IMR-90 (cell line): ENCODE data around the gene FOXO3. TPM values are rescaled to one million over a fixed set of nuclear protein-coding genes. Genes with fewer than 3 reads are reported as not detected.
A peak's percentile ranks its signal among the peaks of the same experiment; 100 is the strongest.

Experiments
- ATAC-seq: fragments of 200-7000 bp; cut with Tn5 transposase; 2 replicates; pipeline ENCODE4 v1.9.1; 2020; ENCODE audit warnings: low read depth, mild to moderate bottlenecking, moderate library complexity
- BruUV-seq: library from RNA; stranded (reverse); fragments of 400-500 nt; replicated peaks from 2 replicates; lab custom pipeline; 2021; lab: Mats Ljungman, UMichigan
- CTCF ChIA-PET: fragments of 300-600 bp; formaldehyde crosslinking; extraction: SDS; loops from one replicate; lab custom pipeline; 2021; ENCODE audit warnings: antibody characterized with exemption; lab: Yijun Ruan, JAX
- POLR2A ChIA-PET: fragments of 300-600 bp; sonication (Branson Sonifier 250); formaldehyde crosslinking; loops from one replicate; lab custom pipeline; 2022; ENCODE audit warnings: antibody characterized with exemption; ENCODE audit not compliant: unreplicated experiment; lab: Charles Lee
- DNase-seq: peaks from one replicate; pipeline ENCODE4 v3.0.0; 2013
- H2AFZ ChIP-seq: replicated peaks from 2 replicates; pipeline ENCODE3; 2013; ENCODE audit warnings: low read length, mild to moderate bottlenecking; ENCODE audit not compliant: poor library complexity
- H2AK5ac ChIP-seq: 2 replicates; pipeline ENCODE4 v1.6.1; 2013; ENCODE audit warnings: low read depth, low read length, inconsistent platforms
- H2AK9ac ChIP-seq: replicated peaks from 2 replicates; pipeline ENCODE3; 2013; ENCODE audit warnings: mild to moderate bottlenecking, low read depth, low read length, moderate library complexity; ENCODE audit not compliant: poor library complexity
- H2BK120ac ChIP-seq: 2 replicates; pipeline ENCODE4 v1.6.1; 2013; ENCODE audit warnings: low read depth, low read length, inconsistent platforms
- H2BK15ac ChIP-seq: 3 replicates; pipeline ENCODE4 v1.6.1; 2013; ENCODE audit warnings: low read depth, low read length, inconsistent platforms
- H2BK20ac ChIP-seq: 2 replicates; pipeline ENCODE4 v1.6.1; 2013; ENCODE audit warnings: low read depth, mild to moderate bottlenecking, inconsistent platforms, low read length, moderate library complexity
- H2BK5ac ChIP-seq: 2 replicates; pipeline ENCODE4 v1.6.1; 2013; ENCODE audit warnings: mild to moderate bottlenecking, low read depth, low read length, inconsistent platforms; ENCODE audit not compliant: poor library complexity, severe bottlenecking
- H3K14ac ChIP-seq: replicated peaks from 2 replicates; pipeline ENCODE4 v1.6.1; 2013; ENCODE audit warnings: low read depth, low read length, inconsistent platforms
- H3K18ac ChIP-seq: 2 replicates; pipeline ENCODE4 v1.6.1; 2013; ENCODE audit warnings: low read depth, low read length, control low read depth
- H3K23ac ChIP-seq: 2 replicates; pipeline ENCODE4 v1.6.1; 2013; ENCODE audit warnings: low read depth, low read length, inconsistent platforms
- H3K27ac ChIP-seq: 2 replicates; pipeline ENCODE4 v1.5.1; 2013; ENCODE audit warnings: mild to moderate bottlenecking, control low read depth, low read length; ENCODE audit not compliant: insufficient read depth
- H3K27me3 ChIP-seq: 2 replicates; pipeline ENCODE4 v1.6.1; 2013; ENCODE audit warnings: low read length; ENCODE audit not compliant: control insufficient read depth, insufficient read depth
- H3K36me3 ChIP-seq: 2 replicates; pipeline ENCODE4 v1.6.1; 2013; ENCODE audit warnings: low read length, mixed read lengths; ENCODE audit not compliant: control insufficient read depth, insufficient read depth
- H3K4ac ChIP-seq: 2 replicates; pipeline ENCODE4 v1.6.1; 2013; ENCODE audit warnings: low read depth, low read length, inconsistent platforms
- H3K4me1 ChIP-seq: 2 replicates; pipeline ENCODE4 v1.6.1; 2013; ENCODE audit warnings: low read length, mixed read lengths; ENCODE audit not compliant: control insufficient read depth, insufficient read depth
- H3K4me2 ChIP-seq: 2 replicates; pipeline ENCODE4 v1.6.1; 2013; ENCODE audit warnings: low read depth, mild to moderate bottlenecking, control low read depth, low read length, moderate library complexity
- H3K4me3 ChIP-seq: 2 replicates; pipeline ENCODE4 v1.5.1; 2013; ENCODE audit warnings: low read depth, mild to moderate bottlenecking, control low read depth, low read length, moderate library complexity; ENCODE audit not compliant: insufficient read depth
- H3K56ac ChIP-seq: 2 replicates; pipeline ENCODE4 v1.6.1; 2013; ENCODE audit warnings: low read length, inconsistent platforms; ENCODE audit not compliant: insufficient read depth; ENCODE audit errors: extremely low read depth
- H3K79me1 ChIP-seq, 2 experiments: 2 replicates each; pipeline ENCODE4 v1.6.1; 2013; ENCODE audit warnings: low read length in 2 of 2, inconsistent platforms in 1 of 2, low read depth in 1 of 2
- H3K9ac ChIP-seq: 2 replicates; pipeline ENCODE4 v1.6.1; 2013; ENCODE audit warnings: low read depth, low read length, control low read depth
- H3K9me1 ChIP-seq: 2 replicates; pipeline ENCODE4 v1.6.1; 2013; ENCODE audit warnings: low read length, inconsistent platforms; ENCODE audit not compliant: insufficient read depth
- H3K9me3 ChIP-seq: 2 replicates; pipeline ENCODE4 v1.6.1; 2013; ENCODE audit warnings: low read length; ENCODE audit not compliant: control insufficient read depth, insufficient read depth
- H4K20me1 ChIP-seq: 2 replicates; pipeline ENCODE4 v1.6.1; 2013; ENCODE audit warnings: low read length, inconsistent platforms; ENCODE audit not compliant: insufficient read depth
- H4K5ac ChIP-seq: 2 replicates; pipeline ENCODE4 v1.6.1; 2013; ENCODE audit warnings: mild to moderate bottlenecking, low read depth, low read length, control low read depth
- H4K8ac ChIP-seq, 2 experiments: 2 replicates each; pipeline ENCODE4 v1.6.1; 2013; ENCODE audit warnings: low read depth in 2 of 2, low read length in 2 of 2, control low read depth in 1 of 2, inconsistent platforms in 1 of 2
- H4K91ac ChIP-seq: 2 replicates; pipeline ENCODE4 v1.6.1; 2013; ENCODE audit warnings: low read depth, low read length, inconsistent platforms; ENCODE audit not compliant: insufficient read depth
- BHLHE40 ChIP-seq: fragments of 150-350 bp; IDR thresholded peaks from 2 replicates; pipeline ENCODE4 v1.6.1; 2016; ENCODE audit warnings: mild to moderate bottlenecking, low read depth, low read length
- CEBPB ChIP-seq: IDR thresholded peaks from 2 replicates; pipeline ENCODE4 v1.6.1; 2012; ENCODE audit warnings: low read depth, low read length, improper control_type of control experiment
- CHD1 ChIP-seq: IDR thresholded peaks from 2 replicates; pipeline ENCODE4 v1.6.1; 2012; ENCODE audit warnings: low read depth, low read length, improper control_type of control experiment
- FOS ChIP-seq: fragments of 150-350 bp; IDR thresholded peaks from 2 replicates; pipeline ENCODE4 v1.6.1; 2016; ENCODE audit warnings: low read depth, low read length
- MAFK ChIP-seq: IDR thresholded peaks from 2 replicates; pipeline ENCODE4 v1.6.1; 2012; ENCODE audit warnings: low read depth, low read length, improper control_type of control experiment
- MAZ ChIP-seq: IDR thresholded peaks from 2 replicates; pipeline ENCODE4 v1.6.1; 2012; ENCODE audit warnings: low read depth, mild to moderate bottlenecking, low read length, improper control_type of control experiment, moderate library complexity, borderline replicate concordance
- MXI1 ChIP-seq: IDR thresholded peaks from 2 replicates; pipeline ENCODE4 v1.6.1; 2012; ENCODE audit warnings: low read depth, mild to moderate bottlenecking, low read length, moderate library complexity, borderline replicate concordance
- NFE2L2 ChIP-seq: fragments of 150-350 bp; IDR thresholded peaks from 2 replicates; pipeline ENCODE4 v1.6.1; 2016; ENCODE audit warnings: low read depth, mild to moderate bottlenecking, low read length
- POLR2A ChIP-seq: IDR thresholded peaks from 2 replicates; pipeline ENCODE4 v1.6.1; 2012; ENCODE audit warnings: mild to moderate bottlenecking, low read depth, low read length
- RAD21 ChIP-seq: IDR thresholded peaks from 2 replicates; pipeline ENCODE4 v1.6.1; 2012; ENCODE audit warnings: low read length, improper control_type of control experiment
- RCOR1 ChIP-seq: IDR thresholded peaks from 2 replicates; pipeline ENCODE4 v1.6.1; 2012; ENCODE audit warnings: mild to moderate bottlenecking, low read length, improper control_type of control experiment; ENCODE audit not compliant: insufficient replicate concordance
- RFX5 ChIP-seq: IDR thresholded peaks from 2 replicates; pipeline ENCODE4 v1.8.0; 2012; ENCODE audit warnings: low read depth, mild to moderate bottlenecking, low read length, moderate library complexity
- SMC3 ChIP-seq: fragments of 150-350 bp; IDR thresholded peaks from 2 replicates; pipeline ENCODE4 v1.6.1; 2016; ENCODE audit warnings: low read depth, mild to moderate bottlenecking, antibody characterized with exemption, low read length, moderate library complexity
- WGBS, 2 experiments: methylation state at CpG; one replicate each; pipeline versions ENCODE4 v1.1.5 to v1.1.7; 2013; ENCODE audit warnings: missing lambda C conversion rate in 2 of 2; ENCODE audit not compliant: insufficient read length in 1 of 2; ENCODE audit errors: extremely low coverage in 2 of 2; 5-methylcytosine and 5-hydroxymethylcytosine counted together
- dilution Hi-C: fragments of 300-500 bp; cut with HindIII; formaldehyde crosslinking; loops from one replicate; pipeline ENCODE4 v1.14.3; 2018; ENCODE audit warnings: low sequenced_read_pairs; ENCODE audit not compliant: unreplicated experiment
- in situ Hi-C: fragments of 300-500 bp; cut with MboI; formaldehyde crosslinking; loops from 3 replicates; pipeline ENCODE4 v1.14.3; 2019; ENCODE audit warnings: low sequenced_read_pairs, inconsistent platforms, mixed read lengths
- intact Hi-C: fragments of 100-400 bp; cut with micrococcal nuclease; formaldehyde crosslinking; loops from 2 replicates; pipeline ENCODE4 v1.10.0; 2022
- polyA plus RNA-seq, 3 experiments: library from polyadenylated mRNA; depleted of rRNA; stranded (reverse); fragments of >200 nt; gene quantifications; 2 replicates each; pipeline ENCODE4 v1.2.3, GENCODE V29; 2012; ENCODE audit warnings: low replicate concordance in 1 of 3
- total RNA-seq: library from RNA; depleted of rRNA; stranded (reverse); fragments of >200 nt; gene quantifications from 2 replicates; pipeline ENCODE4 v1.2.3, GENCODE V29; 2012
- TF ChIP-seq, protein P1 (sequence below): conservative IDR thresholded peaks from 2 replicates; pipeline ENCODE4 v1.5.1; 2012; ENCODE audit warnings: mild to moderate bottlenecking, low read depth, low read length, improper control_type of control experiment
- TF ChIP-seq, protein P2 (sequence below): fragments of 150-350 bp; IDR thresholded peaks from 2 replicates; pipeline ENCODE4 v1.6.1; 2016; ENCODE audit warnings: low read depth, mild to moderate bottlenecking, low read length, moderate library complexity, borderline replicate concordance
- TF ChIP-seq, protein P3 (sequence below): fragments of 150-350 bp; IDR thresholded peaks from 2 replicates; pipeline ENCODE4 v1.6.1; 2017; ENCODE audit warnings: mild to moderate bottlenecking, antibody characterized with exemption, low read length, low read depth

Gene FOXO3
- total and polyA plus RNA-seq, 2 of the 4 experiments (the other 2 are of a cell fraction), result 17.5 to 38.7 TPM

DNA sequence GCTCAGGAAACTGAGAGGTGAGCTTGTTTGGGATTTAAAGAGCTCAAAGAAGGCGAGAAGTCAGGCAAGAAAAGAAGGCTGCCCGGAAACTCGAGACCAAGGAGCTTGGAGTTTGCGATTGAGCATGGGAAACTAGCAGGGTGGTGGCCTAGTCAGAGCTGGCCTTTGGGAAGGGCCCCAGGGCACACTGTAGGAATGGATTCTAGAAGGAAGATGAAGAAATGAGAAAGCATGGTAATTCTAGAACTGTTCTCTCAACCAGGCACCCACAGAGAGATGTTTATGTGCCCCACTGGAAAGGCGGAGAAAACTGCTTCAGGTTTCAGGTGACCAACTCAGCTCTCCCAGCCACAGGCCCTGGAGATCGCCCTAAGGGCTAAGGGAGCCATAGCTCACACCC is 126.2 kb downstream of the FOXO3 start:
- H2AFZ ChIP-seq, result no peak overlapping the region
- peak overlapping the region; percentile 20; the same call in 1 of the 2 replicates for H2BK120ac ChIP-seq
- H2BK5ac ChIP-seq, result no peak overlapping the region
- dilution Hi-C loops, result no loop called here
- H4K8ac ChIP-seq, result peak overlapping the region in 1 of 2 experiments; percentile 22; a peak in 2 of 4 replicates
- H3K4ac ChIP-seq, result peak overlapping the region; percentile 67; the same call in 1 of the 2 replicates
- no peak overlapping the region for H2AK9ac ChIP-seq
- in situ Hi-C loops, result no loop called here
- no CpG with 5 or more reads among the region's 6 CpGs for WGBS, 2 experiments
- ChIA-PET POLR2A (no interaction called here), CTCF (no interaction called here)
- H3K9me3 ChIP-seq, result no peaks in the 10 kb centered on the region
- H3K4me1 ChIP-seq, result peaks cover 35% of the 10 kb centered on the region
- intact Hi-C loops, result no loop called here
- H3K79me1 ChIP-seq, result peaks cover 30 to 67% of the 10 kb centered on the region in 2 experiments
- H3K4me3 ChIP-seq, result no peak overlapping the region
- H3K36me3 ChIP-seq, result peaks cover 9% of the 10 kb centered on the region
- no peaks in the 10 kb centered on the region for H3K27me3 ChIP-seq
- no peak overlapping the region for H3K56ac ChIP-seq
- TF ChIP-seq MAFK, result no peak
- TF ChIP-seq BHLHE40, result no peak
- TF ChIP-seq MAZ, result no peak
- TF ChIP-seq RAD21, result no peak
- no peak for TF ChIP-seq RFX5
- TF ChIP-seq, protein P1, sequence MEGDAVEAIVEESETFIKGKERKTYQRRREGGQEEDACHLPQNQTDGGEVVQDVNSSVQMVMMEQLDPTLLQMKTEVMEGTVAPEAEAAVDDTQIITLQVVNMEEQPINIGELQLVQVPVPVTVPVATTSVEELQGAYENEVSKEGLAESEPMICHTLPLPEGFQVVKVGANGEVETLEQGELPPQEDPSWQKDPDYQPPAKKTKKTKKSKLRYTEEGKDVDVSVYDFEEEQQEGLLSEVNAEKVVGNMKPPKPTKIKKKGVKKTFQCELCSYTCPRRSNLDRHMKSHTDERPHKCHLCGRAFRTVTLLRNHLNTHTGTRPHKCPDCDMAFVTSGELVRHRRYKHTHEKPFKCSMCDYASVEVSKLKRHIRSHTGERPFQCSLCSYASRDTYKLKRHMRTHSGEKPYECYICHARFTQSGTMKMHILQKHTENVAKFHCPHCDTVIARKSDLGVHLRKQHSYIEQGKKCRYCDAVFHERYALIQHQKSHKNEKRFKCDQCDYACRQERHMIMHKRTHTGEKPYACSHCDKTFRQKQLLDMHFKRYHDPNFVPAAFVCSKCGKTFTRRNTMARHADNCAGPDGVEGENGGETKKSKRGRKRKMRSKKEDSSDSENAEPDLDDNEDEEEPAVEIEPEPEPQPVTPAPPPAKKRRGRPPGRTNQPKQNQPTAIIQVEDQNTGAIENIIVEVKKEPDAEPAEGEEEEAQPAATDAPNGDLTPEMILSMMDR, result no peak
- TF ChIP-seq, protein P2, sequence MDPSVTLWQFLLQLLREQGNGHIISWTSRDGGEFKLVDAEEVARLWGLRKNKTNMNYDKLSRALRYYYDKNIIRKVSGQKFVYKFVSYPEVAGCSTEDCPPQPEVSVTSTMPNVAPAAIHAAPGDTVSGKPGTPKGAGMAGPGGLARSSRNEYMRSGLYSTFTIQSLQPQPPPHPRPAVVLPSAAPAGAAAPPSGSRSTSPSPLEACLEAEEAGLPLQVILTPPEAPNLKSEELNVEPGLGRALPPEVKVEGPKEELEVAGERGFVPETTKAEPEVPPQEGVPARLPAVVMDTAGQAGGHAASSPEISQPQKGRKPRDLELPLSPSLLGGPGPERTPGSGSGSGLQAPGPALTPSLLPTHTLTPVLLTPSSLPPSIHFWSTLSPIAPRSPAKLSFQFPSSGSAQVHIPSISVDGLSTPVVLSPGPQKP, result no peak
- TF ChIP-seq CHD1, result no peak
- no peak for TF ChIP-seq RCOR1
- no peak for TF ChIP-seq NFE2L2
- TF ChIP-seq SMC3, result no peak
- TF ChIP-seq, protein P3, sequence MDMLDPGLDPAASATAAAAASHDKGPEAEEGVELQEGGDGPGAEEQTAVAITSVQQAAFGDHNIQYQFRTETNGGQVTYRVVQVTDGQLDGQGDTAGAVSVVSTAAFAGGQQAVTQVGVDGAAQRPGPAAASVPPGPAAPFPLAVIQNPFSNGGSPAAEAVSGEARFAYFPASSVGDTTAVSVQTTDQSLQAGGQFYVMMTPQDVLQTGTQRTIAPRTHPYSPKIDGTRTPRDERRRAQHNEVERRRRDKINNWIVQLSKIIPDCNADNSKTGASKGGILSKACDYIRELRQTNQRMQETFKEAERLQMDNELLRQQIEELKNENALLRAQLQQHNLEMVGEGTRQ, result no peak
- TF ChIP-seq MXI1, result no peak
- TF ChIP-seq FOS, result no peak
- no peak for TF ChIP-seq POLR2A
- no peak for TF ChIP-seq CEBPB
- H2AK5ac ChIP-seq, result peak overlapping the region; percentile 55; the same call in 1 of the 2 replicates
- H2BK15ac ChIP-seq, result no peak overlapping the region
- DNase-seq (no peak), ATAC-seq (no peak)
- H3K18ac ChIP-seq, result no peak overlapping the region
- no peak overlapping the region for H4K91ac ChIP-seq
- BruUV-seq, result no TSS peak
- peaks cover 5% of the 10 kb centered on the region; the same call in 1 of the 2 replicates for H4K20me1 ChIP-seq
- H3K27ac ChIP-seq, result no peak overlapping the region
- H4K5ac ChIP-seq, result peak overlapping the region; percentile 12; the same call in 1 of the 2 replicates
- H3K4me2 ChIP-seq, result no peak overlapping the region
- H2BK20ac ChIP-seq, result peak overlapping the region; percentile 69; the same call in 1 of the 2 replicates
- peak overlapping the region; percentile 32; the same call in 1 of the 2 replicates for H3K23ac ChIP-seq
- peaks cover 27% of the 10 kb centered on the region for H3K9me1 ChIP-seq
- no peak overlapping the region for H3K9ac ChIP-seq
- peak overlapping the region; percentile 22; the same call in 1 of the 2 replicates for H3K14ac ChIP-seq
